HG03439 (cell line): Measurements from ENCODE around the gene EMC9.

Experiments
- ATAC-seq: cut with Tn5 transposase; IDR thresholded peaks from one replicate; pipeline ENCODE4 v1.9.1; 2021; ENCODE audit warnings: mild to moderate bottlenecking, moderate library complexity; ENCODE audit not compliant: unreplicated experiment

EMC9 gene

GRCh38 chr14:24132061-24132685, 9.2 kb downstream of the EMC9 start:
- no peak for ATAC-seq

- ATAC-seq: no peak
Observed at GRCh38 chr14:24131549-24131966, 9.8 kb downstream of the EMC9 start.

- ATAC-seq: no peak
Observed at GRCh38 chr14:24130717-24131548, 10.5 kb downstream of the EMC9 start.

GRCh38 chr14:24130380-24130716, 11.0 kb downstream of the EMC9 start, which contains the start of gene FITM1:
TSS of gene FITM1 (plus strand) at chr14:24130659. CDS start at chr14:24131564, 905 bp downstream.
- ATAC-seq: no peak

GRCh38 chr14:24129410-24129998, 11.9 kb downstream of the EMC9 start:
- no peak for ATAC-seq

- no peak for ATAC-seq
Observed at GRCh38 chr14:24127673-24128072, 13.7 kb downstream of the EMC9 start.

GRCh38 chr14:24126939-24127338, 14.5 kb downstream of the EMC9 start:
- no peak for ATAC-seq

- ATAC-seq: no peak
Observed at GRCh38 chr14:24123424-24124417, 17.7 kb downstream of the EMC9 start.

GRCh38 chr14:24122898-24123297, 18.5 kb downstream of the EMC9 start:
- no peak for ATAC-seq

- ATAC-seq: no peak
Observed at GRCh38 chr14:24122416-24122815, 19.0 kb downstream of the EMC9 start.

GRCh38 chr14:24121210-24121609, 20.2 kb downstream of the EMC9 start:
- no peak for ATAC-seq

GRCh38 chr14:24119691-24120090, 21.7 kb downstream of the EMC9 start:
- no peak for ATAC-seq

- no peak for ATAC-seq
Observed at GRCh38 chr14:24117179-24117578, 24.2 kb downstream of the EMC9 start.

GRCh38 chr14:24116128-24116814, 25.1 kb downstream of the EMC9 start:
- no peak for ATAC-seq

GRCh38 chr14:24115422-24116127, 25.8 kb downstream of the EMC9 start:
- ATAC-seq: no peak

GRCh38 chr14:24114532-24115421, 26.6 kb downstream of the EMC9 start, which contains the start of the genes DCAF11 and NRL:
TSS of gene DCAF11 (plus strand) at chr14:24114777. CDS start at chr14:24115595, 818 bp downstream.
TSS of gene NRL (minus strand) at chr14:24114949. CDS start at chr14:24082848, 32,101 bp downstream.
- ATAC-seq: peak; percentile 80

- peak; percentile 33 for ATAC-seq
Observed at GRCh38 chr14:24113801-24114531, 27.4 kb downstream of the EMC9 start.

GRCh38 chr14:24113379-24113800, 28.0 kb downstream of the EMC9 start:
- no peak for ATAC-seq
